ENCODE results near the gene WDR88.
A peak's percentile ranks its signal among the peaks of the same experiment; 100 is the strongest.

DNA sequence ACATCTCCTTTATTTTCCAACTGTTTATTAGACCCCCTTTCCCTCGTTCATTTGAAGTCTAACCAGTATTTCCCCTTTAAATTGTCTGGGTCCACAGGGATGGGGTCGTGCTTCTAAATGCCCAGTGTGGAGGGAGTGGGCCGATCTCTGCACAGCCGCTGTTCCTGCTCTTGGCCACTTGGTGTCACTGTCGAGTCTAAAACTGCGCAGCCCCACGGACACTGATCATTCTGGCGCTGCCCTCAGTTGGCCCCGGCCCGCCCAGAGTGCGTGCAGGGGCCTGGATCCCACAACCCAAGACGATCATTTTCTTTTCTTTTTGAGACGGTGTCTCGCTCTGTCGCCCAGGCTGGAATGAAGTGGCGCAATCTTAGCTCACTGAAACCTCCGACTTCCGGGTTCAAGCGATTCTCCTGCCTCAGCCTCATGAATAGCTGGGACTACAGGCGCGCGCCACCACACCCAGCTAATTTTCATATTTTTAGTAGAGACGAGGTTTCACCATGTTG lies 12.0 kb downstream of the WDR88 start:
- TF ChIP-seq CTCF (IDR thresholded peaks at IDR 0.05 in 4 of 5, conservative IDR thresholded peaks at IDR 0.05 in 1 of 5) (peak; percentile 85 to 96 (median 89)), POLR2A (IDR thresholded peaks at IDR 0.05) (no peak)

Data from gastrocnemius medialis (tissue), 4 donors.